ENCODE measurements around the gene KPNB1.

KPNB1 gene

DNA sequence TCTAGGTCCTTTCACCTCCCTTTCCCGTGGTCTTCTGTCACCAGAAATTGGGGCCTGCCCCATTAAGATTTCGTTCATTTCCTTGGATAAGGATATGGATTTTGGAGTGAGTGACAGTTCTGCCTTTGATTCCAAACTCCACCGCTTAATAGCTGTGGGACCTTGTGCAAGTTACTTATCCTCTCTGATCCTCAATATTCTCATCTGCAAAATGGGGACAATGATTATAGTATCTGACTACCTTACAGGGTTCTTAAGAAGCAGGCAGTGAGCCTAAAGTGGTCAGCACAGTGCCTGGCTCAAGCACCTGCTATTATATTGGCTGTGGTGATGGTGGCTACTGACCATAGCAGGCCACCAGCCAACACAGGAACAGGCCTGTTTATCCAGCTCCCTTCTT is 59.9 kb downstream of the KPNB1 start:
- H3K27ac ChIP-seq, result no peak overlapping the region
- POLR2A ChIA-PET (ENCODE audit: low non-redundant PET), result no interaction called here
- DNase-seq (ENCODE audit: low spot score), result no peak
- CTCF ChIA-PET, result interaction anchor here (0.6 kb wide), 1 partner anchor 10 kb away, joined by 3 read pairs; no protein-coding TSS in a partner anchor
- TF ChIP-seq, protein P1, sequence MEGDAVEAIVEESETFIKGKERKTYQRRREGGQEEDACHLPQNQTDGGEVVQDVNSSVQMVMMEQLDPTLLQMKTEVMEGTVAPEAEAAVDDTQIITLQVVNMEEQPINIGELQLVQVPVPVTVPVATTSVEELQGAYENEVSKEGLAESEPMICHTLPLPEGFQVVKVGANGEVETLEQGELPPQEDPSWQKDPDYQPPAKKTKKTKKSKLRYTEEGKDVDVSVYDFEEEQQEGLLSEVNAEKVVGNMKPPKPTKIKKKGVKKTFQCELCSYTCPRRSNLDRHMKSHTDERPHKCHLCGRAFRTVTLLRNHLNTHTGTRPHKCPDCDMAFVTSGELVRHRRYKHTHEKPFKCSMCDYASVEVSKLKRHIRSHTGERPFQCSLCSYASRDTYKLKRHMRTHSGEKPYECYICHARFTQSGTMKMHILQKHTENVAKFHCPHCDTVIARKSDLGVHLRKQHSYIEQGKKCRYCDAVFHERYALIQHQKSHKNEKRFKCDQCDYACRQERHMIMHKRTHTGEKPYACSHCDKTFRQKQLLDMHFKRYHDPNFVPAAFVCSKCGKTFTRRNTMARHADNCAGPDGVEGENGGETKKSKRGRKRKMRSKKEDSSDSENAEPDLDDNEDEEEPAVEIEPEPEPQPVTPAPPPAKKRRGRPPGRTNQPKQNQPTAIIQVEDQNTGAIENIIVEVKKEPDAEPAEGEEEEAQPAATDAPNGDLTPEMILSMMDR (conservative IDR thresholded peaks at IDR 0.05; ENCODE audit: low read depth), result no peak

DNA sequence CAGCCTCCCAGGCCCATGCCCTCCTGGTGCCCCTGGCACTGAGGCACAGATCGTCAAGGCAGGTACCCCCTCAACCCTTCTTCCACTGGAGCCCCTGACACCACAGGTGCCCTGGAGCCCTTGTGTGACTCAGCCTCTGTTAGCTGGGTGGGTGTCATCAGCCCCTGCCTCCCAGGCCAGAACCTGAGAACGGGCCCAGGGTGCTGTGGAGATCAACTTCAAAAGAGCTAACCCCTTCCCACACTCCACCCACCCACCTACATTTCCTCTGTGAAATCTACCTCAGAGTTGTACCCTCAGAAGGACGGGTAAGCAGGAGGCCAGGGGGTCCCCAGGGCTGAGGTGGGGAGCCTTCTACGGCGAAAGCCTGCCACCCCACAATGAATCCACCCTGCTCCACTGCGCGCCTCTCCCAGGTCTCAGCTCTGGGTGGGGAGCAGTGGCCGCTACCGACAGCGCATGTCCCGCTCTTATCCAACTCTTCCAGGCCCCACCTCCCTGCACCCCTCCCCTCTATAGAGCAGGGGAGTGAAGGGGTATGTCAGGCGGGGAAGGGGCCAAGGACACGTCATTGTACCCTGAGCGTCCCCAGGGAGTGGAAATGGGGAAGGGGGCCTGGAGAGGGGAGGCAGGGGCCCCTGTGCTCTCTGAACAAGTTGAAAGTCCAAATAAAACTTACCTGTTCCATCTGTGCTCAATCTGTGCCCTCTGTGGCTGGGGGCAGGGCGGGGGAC is 61.8 kb downstream of the KPNB1 start:
- ChIA-PET CTCF (no interaction called here), POLR2A (ENCODE audit: low non-redundant PET) (no interaction called here)
- TF ChIP-seq, protein P1 (conservative IDR thresholded peaks at IDR 0.05; ENCODE audit: low read depth), result no peak
- no peak for DNase-seq (ENCODE audit: low spot score)
- no peak overlapping the region for H3K27ac ChIP-seq

DNA sequence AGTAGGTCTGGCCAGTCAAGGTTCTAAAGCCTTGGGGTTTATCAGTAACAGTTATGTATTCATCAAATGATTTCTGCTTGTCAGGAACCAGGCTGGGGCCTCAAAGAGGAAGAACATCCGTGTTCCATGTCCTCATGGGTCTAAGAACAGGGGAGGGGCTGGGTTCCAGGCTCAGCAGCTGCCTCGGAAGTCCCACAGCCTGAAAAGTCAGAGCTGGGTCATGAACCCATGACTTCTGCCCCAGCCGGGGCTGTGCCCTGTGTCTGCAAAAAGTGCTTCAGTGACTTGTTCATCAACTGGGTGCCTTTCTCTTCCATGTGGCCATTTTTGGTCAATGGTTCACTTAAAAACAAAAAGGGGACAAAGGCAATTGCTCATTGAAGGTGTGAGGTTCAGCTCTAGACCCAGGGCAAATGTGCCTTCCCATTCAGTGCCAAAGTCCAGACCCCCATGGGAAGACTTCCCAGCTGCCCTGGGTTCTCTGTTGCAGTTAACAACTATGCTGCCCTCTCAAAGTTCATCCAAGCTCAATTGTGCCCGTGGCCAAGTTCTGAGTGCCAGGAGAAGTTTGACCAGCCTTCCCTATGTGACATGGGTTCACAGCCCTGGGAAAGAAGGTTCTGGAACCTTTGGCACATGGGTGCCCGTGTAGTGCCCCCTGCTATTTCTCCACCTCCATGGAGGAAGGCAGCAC is 62.8 kb downstream of the KPNB1 start:
- POLR2A ChIA-PET (ENCODE audit: low non-redundant PET), result no interaction called here
- CTCF ChIA-PET, result interaction anchor here (0.7 kb wide), 1 partner anchor 13 kb away, joined by 3 read pairs; no protein-coding TSS in a partner anchor
- H3K27ac ChIP-seq, result no peak overlapping the region
- no peak for DNase-seq (ENCODE audit: low spot score)
- TF ChIP-seq, protein P1 (conservative IDR thresholded peaks at IDR 0.05; ENCODE audit: low read depth), result no peak

DNA sequence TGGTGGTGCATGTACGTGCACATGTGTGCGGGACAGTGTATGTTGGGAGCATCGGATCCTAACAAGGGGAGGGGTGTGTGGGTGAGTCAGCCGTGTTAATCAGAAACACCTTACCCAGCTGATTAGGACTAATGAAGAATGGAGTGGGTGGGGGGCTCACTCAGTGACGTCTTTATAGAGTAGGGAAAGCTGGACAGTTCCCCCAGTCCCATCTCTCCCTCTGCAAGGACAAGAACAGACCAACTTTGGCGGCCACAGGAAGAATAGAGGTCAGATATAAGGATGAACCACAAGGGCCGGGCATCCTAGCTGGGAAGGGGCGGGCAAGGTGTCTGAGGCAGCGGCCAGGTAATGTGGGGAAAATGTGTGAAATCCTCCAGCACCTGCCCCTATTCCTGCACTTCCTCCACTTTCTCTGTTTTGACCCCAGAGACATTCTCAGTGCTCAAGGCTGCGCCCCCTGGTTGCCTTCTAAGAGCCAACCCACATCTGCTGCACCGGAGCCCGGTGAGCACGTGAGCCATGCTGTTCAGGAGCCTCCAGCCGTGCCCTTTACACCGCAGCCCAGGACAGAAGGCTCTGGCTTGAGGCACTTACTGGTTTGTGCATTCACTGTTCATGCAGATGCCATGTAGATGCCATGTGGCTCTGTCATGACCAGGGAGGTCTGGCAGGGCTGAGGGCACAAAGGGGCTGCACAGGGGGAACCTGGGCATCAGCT is 64.4 kb downstream of the KPNB1 start:
- POLR2A ChIA-PET (ENCODE audit: low non-redundant PET), result no interaction called here
- DNase-seq (ENCODE audit: low spot score), result no peak
- CTCF ChIA-PET, result no interaction called here
- TF ChIP-seq, protein P1 (conservative IDR thresholded peaks at IDR 0.05; ENCODE audit: low read depth), result no peak
- no peak overlapping the region for H3K27ac ChIP-seq

DNA sequence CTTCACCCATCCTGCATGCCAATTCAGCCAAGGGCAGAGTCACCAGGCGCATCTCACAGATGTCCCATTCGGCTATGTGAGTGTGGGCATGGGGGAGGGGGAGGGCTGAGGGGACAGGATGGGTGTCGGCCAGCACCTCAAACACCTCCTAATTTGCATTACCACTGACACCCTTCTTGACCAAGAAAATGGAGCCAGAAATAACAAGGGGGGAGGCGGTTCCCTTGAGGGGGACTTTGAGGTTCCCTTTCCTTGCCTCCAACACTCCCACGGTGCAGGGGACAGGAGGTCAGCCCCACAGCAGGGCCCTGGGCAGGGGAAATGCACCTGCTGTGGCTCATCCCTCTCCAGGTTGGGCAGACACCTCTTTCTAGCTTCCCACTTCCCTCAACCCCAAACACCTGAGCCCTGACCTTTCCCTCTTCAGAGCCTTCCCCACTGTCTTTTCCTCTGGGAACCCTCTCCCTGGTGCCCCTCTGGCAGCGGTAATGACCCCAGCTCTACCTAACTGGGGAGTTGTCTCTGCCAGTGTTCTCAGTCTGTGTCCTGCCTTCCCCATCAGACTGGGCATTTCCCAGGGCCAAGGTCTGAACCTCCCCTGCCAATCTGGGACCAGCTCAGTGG is 65.2 kb downstream of the KPNB1 start:
- ChIA-PET POLR2A (ENCODE audit: low non-redundant PET) (no interaction called here), CTCF (interaction anchor here (0.7 kb wide), 1 partner anchor 11 kb away, joined by 3 read pairs; no protein-coding TSS in a partner anchor)
- no peak overlapping the region for H3K27ac ChIP-seq
- DNase-seq (ENCODE audit: low spot score), result no peak
- TF ChIP-seq, protein P1 (conservative IDR thresholded peaks at IDR 0.05; ENCODE audit: low read depth), result no peak
